Activated naive CD4-positive, alpha-beta T cell treated with anti-CD3 and anti-CD28 coated beads, Interleukin-2, amount 50 U/mL, for 24 hours (primary cell): ENCODE data around the gene PPAN.
A peak's percentile ranks its signal among the peaks of the same experiment; 100 is the strongest.

ENCODE experiments used
- H3K27ac Mint-ChIP-seq: one replicate; pipeline ENCODE4 v1.8.0; 2021; ENCODE audit warnings: mild to moderate bottlenecking, mixed read lengths
- H3K27me3 Mint-ChIP-seq: one replicate; pipeline ENCODE4 v1.8.0; 2021; ENCODE audit warnings: mixed read lengths
- H3K36me3 Mint-ChIP-seq: one replicate; pipeline ENCODE4 v1.8.0; 2021; ENCODE audit warnings: mixed read lengths
- H3K4me1 Mint-ChIP-seq: one replicate; pipeline ENCODE4 v1.8.0; 2021; ENCODE audit warnings: mixed read lengths
- H3K4me3 Mint-ChIP-seq: one replicate; pipeline ENCODE4 v1.8.0; 2021; ENCODE audit warnings: mild to moderate bottlenecking, mixed read lengths
- H3K9me3 Mint-ChIP-seq: one replicate; pipeline ENCODE4 v1.8.0; 2021; ENCODE audit warnings: mixed read lengths

PPAN gene

GRCh38 chr19:10106100-10106936 is at the start of gene PPAN:
Gene PPAN, plus strand, starts transcription at chr19:10106362. Its CDS starts 33 bp downstream, at chr19:10106395.
- peaks cover 12% of the 10 kb centered on the region for H3K36me3 Mint-ChIP-seq
- no peaks in the 10 kb centered on the region for H3K27me3 Mint-ChIP-seq
- H3K4me3 Mint-ChIP-seq = peak within 1 kb of the TSS; percentile 79
- H3K27ac Mint-ChIP-seq = peak within 1 kb of the TSS; percentile 99
- H3K9me3 Mint-ChIP-seq = no peaks in the 10 kb centered on the region
- peaks cover 54% of the 10 kb centered on the region for H3K4me1 Mint-ChIP-seq

GRCh38 chr19:10061717-10062310 is 44.3 kb upstream of the PPAN start:
- Mint-ChIP-seq H3K4me1 (no peaks in the 10 kb centered on the region), H3K36me3 (peaks cover 2% of the 10 kb centered on the region), H3K27ac (no peak overlapping the region), H3K4me3 (no peak overlapping the region), H3K9me3 (no peaks in the 10 kb centered on the region), H3K27me3 (peaks cover 4% of the 10 kb centered on the region)

GRCh38 chr19:10068205-10068604 is 38.0 kb upstream of the PPAN start:
- H3K9me3 Mint-ChIP-seq = no peaks in the 10 kb centered on the region
- H3K4me1 Mint-ChIP-seq = no peaks in the 10 kb centered on the region
- H3K36me3 Mint-ChIP-seq = peaks cover 2% of the 10 kb centered on the region
- H3K27ac Mint-ChIP-seq = no peak overlapping the region
- no peaks in the 10 kb centered on the region for H3K27me3 Mint-ChIP-seq
- H3K4me3 Mint-ChIP-seq = no peak overlapping the region

DNA sequence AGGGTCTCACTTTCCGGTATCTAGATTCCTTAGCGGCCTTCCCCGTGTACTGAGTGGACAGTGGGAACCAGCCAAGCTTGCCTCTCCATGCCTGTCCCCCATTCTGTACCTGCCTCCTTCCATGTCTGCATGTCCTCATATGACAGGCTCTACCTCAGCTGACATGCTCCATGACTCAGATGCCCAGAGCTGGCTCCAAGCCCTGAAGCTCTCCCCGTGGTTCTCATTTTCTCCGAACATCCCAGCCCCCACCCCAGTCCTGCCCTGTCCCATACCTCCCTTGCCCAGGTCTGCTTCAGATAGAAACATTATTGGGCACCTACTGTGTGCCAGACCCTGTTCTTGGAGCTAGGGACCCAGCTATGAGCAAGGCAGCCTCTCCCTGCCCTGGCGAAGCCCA is 37.1 kb upstream of the PPAN start:
- no peaks in the 10 kb centered on the region for H3K9me3 Mint-ChIP-seq
- no peaks in the 10 kb centered on the region for H3K27me3 Mint-ChIP-seq
- peaks cover 2% of the 10 kb centered on the region for H3K36me3 Mint-ChIP-seq
- no peaks in the 10 kb centered on the region for H3K4me1 Mint-ChIP-seq
- H3K4me3 Mint-ChIP-seq = no peak overlapping the region
- no peak overlapping the region for H3K27ac Mint-ChIP-seq

GRCh38 chr19:10070730-10071446 is 35.3 kb upstream of the PPAN start:
- Mint-ChIP-seq H3K27ac (no peak overlapping the region), H3K4me3 (no peak overlapping the region), H3K9me3 (no peaks in the 10 kb centered on the region), H3K4me1 (no peaks in the 10 kb centered on the region), H3K36me3 (peaks cover 2% of the 10 kb centered on the region), H3K27me3 (no peaks in the 10 kb centered on the region)

DNA sequence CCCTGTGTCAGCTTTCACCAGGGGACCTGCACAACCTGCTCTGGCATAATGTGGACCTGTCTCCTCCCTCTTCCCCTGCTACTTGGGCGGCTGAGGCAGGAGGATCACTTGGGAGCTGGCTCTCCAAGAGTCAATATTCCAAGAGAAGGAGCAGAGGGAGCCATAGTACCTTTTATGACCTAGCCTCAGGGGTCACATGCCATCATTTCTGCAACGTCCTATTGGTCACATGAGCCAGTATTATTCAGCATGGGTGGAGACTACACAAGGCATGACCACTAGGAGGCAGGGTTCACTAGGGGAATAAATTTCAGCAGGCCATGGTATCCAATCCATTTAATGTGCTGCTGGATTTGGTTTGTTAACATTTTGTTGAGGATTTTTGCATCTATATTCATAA is 32.0 kb upstream of the PPAN start:
- no peaks in the 10 kb centered on the region for H3K9me3 Mint-ChIP-seq
- H3K4me3 Mint-ChIP-seq = no peak overlapping the region
- no peaks in the 10 kb centered on the region for H3K36me3 Mint-ChIP-seq
- no peaks in the 10 kb centered on the region for H3K27me3 Mint-ChIP-seq
- H3K4me1 Mint-ChIP-seq = no peaks in the 10 kb centered on the region
- H3K27ac Mint-ChIP-seq = no peak overlapping the region

- H3K27me3 Mint-ChIP-seq = no peaks in the 10 kb centered on the region
- H3K4me1 Mint-ChIP-seq = no peaks in the 10 kb centered on the region
- H3K9me3 Mint-ChIP-seq = no peaks in the 10 kb centered on the region
- no peak overlapping the region for H3K27ac Mint-ChIP-seq
- H3K36me3 Mint-ChIP-seq = no peaks in the 10 kb centered on the region
- H3K4me3 Mint-ChIP-seq = no peak overlapping the region
Observed at GRCh38 chr19:10076535-10076934, 29.6 kb upstream of the PPAN start.

- no peaks in the 10 kb centered on the region for H3K27me3 Mint-ChIP-seq
- H3K9me3 Mint-ChIP-seq = no peaks in the 10 kb centered on the region
- H3K27ac Mint-ChIP-seq = peak overlapping the region; percentile 74
- H3K4me1 Mint-ChIP-seq = no peaks in the 10 kb centered on the region
- no peaks in the 10 kb centered on the region for H3K36me3 Mint-ChIP-seq
- no peak overlapping the region for H3K4me3 Mint-ChIP-seq
Observed at GRCh38 chr19:10078329-10078728, 27.8 kb upstream of the PPAN start.

- Mint-ChIP-seq H3K27me3 (no peaks in the 10 kb centered on the region), H3K4me1 (no peaks in the 10 kb centered on the region), H3K36me3 (no peaks in the 10 kb centered on the region), H3K27ac (peak overlapping the region; percentile 23), H3K9me3 (no peaks in the 10 kb centered on the region), H3K4me3 (no peak overlapping the region)
Observed at GRCh38 chr19:10079031-10079453, 27.1 kb upstream of the PPAN start.

- H3K36me3 Mint-ChIP-seq = no peaks in the 10 kb centered on the region
- no peaks in the 10 kb centered on the region for H3K9me3 Mint-ChIP-seq
- H3K27me3 Mint-ChIP-seq = no peaks in the 10 kb centered on the region
- H3K4me3 Mint-ChIP-seq = no peak overlapping the region
- H3K27ac Mint-ChIP-seq = no peak overlapping the region
- H3K4me1 Mint-ChIP-seq = peaks cover 8% of the 10 kb centered on the region
Observed at GRCh38 chr19:10083911-10084310, 22.3 kb upstream of the PPAN start.

GRCh38 chr19:10084803-10085202 is 21.4 kb upstream of the PPAN start:
- Mint-ChIP-seq H3K27me3 (no peaks in the 10 kb centered on the region), H3K36me3 (no peaks in the 10 kb centered on the region), H3K4me1 (peaks cover 8% of the 10 kb centered on the region), H3K9me3 (no peaks in the 10 kb centered on the region), H3K27ac (no peak overlapping the region), H3K4me3 (peak overlapping the region; percentile 88)

DNA sequence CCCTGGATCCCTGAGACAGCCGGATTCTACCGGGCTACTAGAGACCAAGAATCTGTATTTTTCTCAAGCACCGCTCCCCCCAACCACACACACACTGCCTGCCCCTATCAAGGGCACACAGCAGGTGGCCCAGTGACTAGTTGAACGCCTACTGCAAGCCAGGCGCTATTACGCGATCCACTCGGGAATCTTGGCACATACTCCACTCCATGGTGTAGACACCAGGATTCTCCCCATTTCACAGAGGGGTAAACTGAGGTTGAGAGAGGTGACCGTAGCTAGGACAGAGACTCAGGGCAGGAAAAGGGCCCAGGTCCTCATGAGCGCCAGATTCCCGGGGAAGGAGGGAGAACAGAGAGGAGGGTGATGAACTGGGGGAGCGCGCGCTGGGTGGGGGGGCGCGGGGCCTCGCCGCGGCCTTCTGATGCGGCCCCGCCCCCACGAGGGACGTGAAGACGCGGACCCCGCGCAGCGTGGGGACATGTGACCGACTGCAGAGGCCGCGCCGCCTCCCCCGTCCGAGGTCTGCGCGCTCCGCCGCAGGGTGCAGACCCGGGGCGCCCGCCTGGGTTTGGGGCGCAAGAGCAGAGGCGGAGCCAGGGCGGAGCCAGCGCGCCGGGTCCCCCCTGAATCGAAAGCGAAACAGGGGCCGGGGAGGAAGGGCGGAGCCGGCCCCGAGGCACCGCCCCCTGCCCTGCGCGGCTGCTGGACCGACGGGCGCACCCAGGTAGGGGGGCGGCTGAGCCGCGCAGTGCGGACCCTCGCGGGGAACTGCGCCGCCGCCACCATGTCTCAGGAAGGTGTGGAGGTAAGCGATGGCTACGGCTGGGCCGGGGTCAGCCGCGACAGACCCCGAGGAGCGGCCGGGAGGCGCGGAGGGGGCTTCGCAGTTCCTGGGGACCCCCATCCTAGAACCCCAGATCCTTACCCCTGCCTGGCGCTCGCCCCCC is 20.2 kb upstream of the PPAN start, which contains the start of gene SHFL:
SHFL (plus strand) TSS at position 677 of the 950 bp plus-strand sequence; CDS start at position 788, 111 bp downstream.
- Mint-ChIP-seq H3K27ac (peak within 1 kb of the TSS; percentile 86), H3K36me3 (no peaks in the 10 kb centered on the region), H3K4me3 (peak within 1 kb of the TSS; percentile 88), H3K27me3 (no peaks in the 10 kb centered on the region), H3K4me1 (peaks cover 8% of the 10 kb centered on the region), H3K9me3 (no peaks in the 10 kb centered on the region)

GRCh38 chr19:10086591-10087192 is 19.5 kb upstream of the PPAN start:
- H3K4me3 Mint-ChIP-seq = peak overlapping the region; percentile 88
- peaks cover 8% of the 10 kb centered on the region for H3K4me1 Mint-ChIP-seq
- no peaks in the 10 kb centered on the region for H3K27me3 Mint-ChIP-seq
- H3K36me3 Mint-ChIP-seq = peaks cover 2% of the 10 kb centered on the region
- no peaks in the 10 kb centered on the region for H3K9me3 Mint-ChIP-seq
- no peak overlapping the region for H3K27ac Mint-ChIP-seq

DNA sequence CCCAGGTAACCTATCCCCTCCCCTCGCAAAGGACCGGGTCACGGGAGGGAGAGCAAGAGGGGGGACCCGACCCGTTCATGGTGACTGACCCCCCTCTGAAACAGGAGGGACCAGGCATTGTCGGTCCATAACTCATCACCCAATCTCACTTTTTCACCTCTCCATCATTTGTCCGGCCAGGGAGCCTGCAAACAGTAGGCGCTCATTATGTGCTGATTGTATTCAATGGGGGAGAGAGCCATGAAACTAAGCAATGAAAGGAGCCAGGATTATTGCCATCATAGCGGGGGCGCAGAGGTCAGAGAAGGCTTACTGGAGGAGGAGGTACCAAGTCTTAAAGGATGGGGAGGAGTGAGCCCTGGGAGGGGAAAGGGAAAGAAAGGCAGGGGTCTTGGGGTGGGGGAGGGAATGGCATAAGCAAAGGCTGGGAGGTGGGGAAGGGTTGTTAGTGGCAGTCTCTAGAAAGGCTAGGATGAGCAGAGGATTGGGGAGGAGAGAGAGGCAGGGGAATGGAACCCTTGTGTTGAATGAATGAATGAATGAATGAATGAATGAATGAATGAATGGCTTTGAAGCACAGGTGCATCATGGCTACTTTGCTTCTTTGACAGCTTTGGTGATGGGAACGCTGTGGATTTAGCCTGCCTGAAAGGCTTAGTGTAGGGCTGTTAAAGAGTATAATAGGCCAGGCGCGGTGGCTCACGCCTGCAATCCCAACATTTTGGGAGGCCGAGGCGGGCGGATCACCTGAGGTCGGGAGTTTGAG is 18.7 kb upstream of the PPAN start:
- peaks cover 3% of the 10 kb centered on the region for H3K36me3 Mint-ChIP-seq
- H3K4me3 Mint-ChIP-seq = peak overlapping the region; percentile 88
- H3K4me1 Mint-ChIP-seq = peaks cover 8% of the 10 kb centered on the region
- no peaks in the 10 kb centered on the region for H3K27me3 Mint-ChIP-seq
- no peaks in the 10 kb centered on the region for H3K9me3 Mint-ChIP-seq
- H3K27ac Mint-ChIP-seq = peak overlapping the region; percentile 86
